Measurements from ENCODE around the gene DAB2IP. TPM values are rescaled to one million over a fixed set of nuclear protein-coding genes. Genes with fewer than 3 reads are reported as not detected.

The DAB2IP gene
- total RNA-seq, 3 donors from 2014 or later = 109 to 157 (median 111) TPM

GRCh38 chr9:121811140-121811539 is 159.7 kb downstream of the DAB2IP start:
- H3K4me1 ChIP-seq (ENCODE audit: low read depth) = no peaks in the 10 kb centered on the region
- H3K36me3 ChIP-seq (ENCODE audit: low read depth) = no peaks in the 10 kb centered on the region
- ATAC-seq = no peak
- intact Hi-C loops (cut with DNase I, micrococcal nuclease) = no loop called here
- no peak for TF ChIP-seq CTCF (IDR thresholded peaks at IDR 0.05)
- H3K9me3 ChIP-seq = no peaks in the 10 kb centered on the region
- no peak for DNase-seq
- no peak overlapping the region for H3K4me3 ChIP-seq

DNA sequence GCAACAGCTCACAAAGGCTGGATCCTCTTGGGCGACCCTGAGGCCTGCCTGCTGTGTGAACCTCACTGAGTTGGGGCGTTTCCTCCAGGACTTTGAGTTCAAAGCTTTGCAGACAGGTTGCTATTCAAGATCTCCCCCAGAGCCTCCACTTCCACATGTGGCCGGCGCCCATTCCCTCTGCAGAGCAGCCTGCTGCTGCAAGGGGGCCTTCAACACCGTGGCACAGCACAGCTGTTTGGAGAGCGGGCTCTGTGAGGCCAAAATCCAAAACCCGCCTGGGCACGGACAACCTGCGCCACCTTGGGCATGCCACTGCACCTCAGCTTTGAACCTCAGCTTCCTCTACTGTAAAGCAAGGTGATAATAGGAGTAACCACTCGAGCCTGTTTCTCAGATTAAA is 160.3 kb downstream of the DAB2IP start:
- Histone ChIP-seq H3K36me3 (ENCODE audit: low read depth) (no peaks in the 10 kb centered on the region), H3K4me3 (no peak overlapping the region), H3K9me3 (no peaks in the 10 kb centered on the region), H3K4me1 (ENCODE audit: low read depth) (no peaks in the 10 kb centered on the region)
- no peak for TF ChIP-seq CTCF (IDR thresholded peaks at IDR 0.05)
- ATAC-seq (no peak), DNase-seq (no peak)
- intact Hi-C loops (cut with DNase I, micrococcal nuclease) = no loop called here

DNA sequence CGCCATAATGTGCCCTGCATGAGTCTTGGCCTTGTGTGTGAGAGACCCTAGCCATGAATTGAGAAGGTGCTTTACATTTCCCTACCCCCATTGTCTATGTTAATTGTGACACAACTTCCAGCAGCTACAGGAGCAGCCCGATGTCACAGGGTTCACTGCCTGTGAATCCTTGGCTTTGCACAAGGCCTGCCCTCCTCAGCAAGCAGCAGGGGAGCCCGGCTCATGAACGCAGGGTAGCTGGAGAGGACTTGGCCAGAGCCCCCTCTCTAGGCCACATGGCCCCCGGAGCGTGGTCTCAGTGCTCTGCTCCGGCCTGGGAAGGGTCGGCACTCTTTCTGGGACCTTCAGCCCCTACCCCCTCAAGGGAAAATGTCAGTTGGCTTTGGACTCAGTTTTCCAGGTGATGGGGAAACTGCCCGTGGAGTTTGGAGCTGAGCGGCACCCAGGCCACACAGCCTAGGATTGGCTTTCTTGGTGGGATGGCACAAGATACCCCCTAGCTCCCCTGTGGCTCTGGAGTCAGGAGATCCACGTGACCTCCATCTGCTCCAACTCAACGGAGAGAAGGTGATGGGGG is 160.8 kb downstream of the DAB2IP start:
- intact Hi-C loops (cut with DNase I, micrococcal nuclease) = no loop called here
- Histone ChIP-seq H3K9me3 (no peaks in the 10 kb centered on the region), H3K36me3 (ENCODE audit: low read depth) (no peaks in the 10 kb centered on the region), H3K4me3 (no peak overlapping the region), H3K4me1 (ENCODE audit: low read depth) (no peaks in the 10 kb centered on the region)
- DNase-seq (no peak), ATAC-seq (no peak)
- no peak for TF ChIP-seq CTCF (IDR thresholded peaks at IDR 0.05)

DNA sequence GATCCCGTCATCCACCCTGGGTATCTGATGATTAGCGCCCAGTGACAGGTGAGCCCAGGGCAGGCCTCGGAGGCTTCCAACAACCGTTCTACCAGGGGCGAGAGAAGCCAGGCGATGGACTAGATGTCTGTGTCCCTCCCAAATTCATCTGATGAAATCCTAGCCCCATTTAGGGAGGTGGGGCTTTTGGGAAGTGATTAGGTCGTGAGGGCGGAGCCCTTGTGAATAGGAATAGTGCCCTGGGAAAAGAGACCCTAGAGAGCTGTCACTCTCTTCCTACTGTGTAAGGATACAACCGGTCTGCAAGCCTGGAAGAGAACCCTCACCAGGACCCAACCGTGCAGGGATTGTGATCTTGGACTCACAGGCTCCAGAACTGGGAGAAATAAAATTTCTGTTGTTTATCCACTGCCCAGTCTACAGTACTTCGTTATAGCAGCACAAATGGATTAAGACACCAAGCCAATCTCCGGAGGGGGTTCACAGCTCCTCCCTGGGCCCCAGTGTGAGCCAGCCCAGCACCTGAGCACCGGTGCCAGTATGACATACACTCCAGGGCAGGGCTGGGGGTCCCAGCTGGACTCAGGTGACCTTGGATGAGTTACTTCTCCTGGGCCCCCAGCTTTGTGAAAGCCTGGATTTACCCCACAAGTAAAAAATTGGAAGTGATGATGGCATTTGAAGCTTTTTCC is 162.2 kb downstream of the DAB2IP start:
- Histone ChIP-seq H3K9me3 (no peaks in the 10 kb centered on the region), H3K4me3 (no peak overlapping the region), H3K4me1 (ENCODE audit: low read depth) (no peaks in the 10 kb centered on the region), H3K36me3 (ENCODE audit: low read depth) (no peaks in the 10 kb centered on the region)
- no peak for DNase-seq
- ATAC-seq = no peak
- intact Hi-C loops (cut with DNase I, micrococcal nuclease) = no loop called here
- TF ChIP-seq CTCF (IDR thresholded peaks at IDR 0.05) = no peak

DNA sequence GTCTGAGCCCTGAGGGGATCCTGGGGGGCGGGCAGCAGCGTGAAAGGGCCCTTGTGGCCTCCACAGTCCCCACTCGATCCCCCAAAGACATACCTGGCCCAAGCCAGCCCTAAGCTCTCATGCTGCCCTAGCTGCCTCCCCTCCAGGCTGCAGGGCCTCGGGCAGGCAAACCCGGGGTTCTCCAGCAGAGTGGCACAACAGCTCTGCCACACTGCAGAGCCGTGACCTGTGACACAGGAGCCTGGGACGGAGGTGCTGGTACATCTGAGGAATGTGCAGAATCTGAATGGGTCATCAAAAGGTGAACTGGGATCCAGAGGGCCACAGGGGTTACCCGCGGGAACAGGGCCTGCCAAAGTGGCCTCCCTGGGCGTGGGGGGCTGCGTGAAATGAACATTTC is 163.2 kb downstream of the DAB2IP start:
- H3K4me1 ChIP-seq (ENCODE audit: low read depth) = no peaks in the 10 kb centered on the region
- intact Hi-C loops (cut with DNase I, micrococcal nuclease) = no loop called here
- H3K4me3 ChIP-seq = no peak overlapping the region
- ATAC-seq = no peak
- TF ChIP-seq CTCF (IDR thresholded peaks at IDR 0.05) = no peak
- no peaks in the 10 kb centered on the region for H3K36me3 ChIP-seq (ENCODE audit: low read depth)
- no peak for DNase-seq
- no peaks in the 10 kb centered on the region for H3K9me3 ChIP-seq
